Uterus (tissue), 2 donors: ENCODE measurements around the gene CARD14.

Experiments
- CTCF ChIP-seq, 4 experiments: fragments of 200-600 bp in 2 of 4; fragments of 450-650 bp in 2 of 4; sonication (generic) in 2 of 4; IDR thresholded peaks; one replicate each; pipeline ENCODE4 v1.5.1; 2016 to 2019; ENCODE audit warnings: antibody characterized with exemption in 4 of 4, mild to moderate bottlenecking in 2 of 4, moderate library complexity in 1 of 4
- POLR2A ChIP-seq, 2 donors: fragments of 450-650 bp; IDR thresholded peaks; one replicate each; pipeline ENCODE4 v1.6.1; 2016; ENCODE audit warnings: antibody characterized with exemption in 2 of 2, mild to moderate bottlenecking in 1 of 2, moderate library complexity in 1 of 2

- no peak for TF ChIP-seq CTCF (IDR thresholded peaks at IDR 0.05)
- TF ChIP-seq POLR2A (IDR thresholded peaks at IDR 0.05) = no peak
Observed at GRCh38 chr17:80122026-80122575, 47.7 kb upstream of the CARD14 start.
